ENCODE results near the gene KRT28. TPM values are rescaled to one million over a fixed set of nuclear protein-coding genes. Genes with fewer than 3 reads are reported as not detected.

The KRT28 gene
- total and polyA plus RNA-seq, 2 experiments from 2014 or later: not detected

DNA sequence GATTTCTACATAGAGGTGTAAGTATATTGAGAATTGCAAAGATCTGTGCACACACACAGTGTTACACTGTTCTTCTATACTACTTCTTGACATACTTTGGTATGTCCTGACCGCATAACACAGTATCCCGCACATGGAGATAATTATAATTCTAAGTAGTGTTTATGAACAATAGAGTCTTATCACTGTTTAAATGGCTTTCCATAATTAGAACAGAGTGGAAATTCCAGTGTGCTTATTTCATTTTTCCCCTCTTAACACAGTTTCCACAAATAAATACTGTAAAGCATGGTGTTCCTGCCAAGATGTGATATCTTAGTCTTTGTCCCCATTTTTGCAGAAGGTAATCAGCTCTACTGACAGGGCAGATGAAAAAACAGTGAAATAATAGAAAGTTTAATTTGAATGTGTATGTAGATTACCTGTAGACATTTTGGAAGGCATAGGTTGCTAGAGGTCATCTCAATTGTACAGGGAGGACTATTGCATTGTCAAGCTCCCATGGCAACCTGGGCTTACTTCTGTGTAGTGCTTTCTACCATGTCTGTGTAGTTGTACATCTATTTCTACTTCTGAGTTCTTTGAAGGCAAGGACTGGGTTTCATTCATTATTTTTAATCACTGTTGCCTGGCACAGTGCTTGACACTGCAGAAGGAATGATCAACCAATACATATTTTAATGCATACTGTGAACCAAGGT lies 10.1 kb upstream of the KRT28 start:
- no peak overlapping the region for H2AFZ ChIP-seq
- H3K9me3 Mint-ChIP-seq: 0 out of 3 replicates have a peak, but pooled peaks cover 4% of the 10 kb centered on the region
- no peaks in the 10 kb centered on the region for H3K36me3 ChIP-seq (ENCODE audit: insufficient read depth)
- H3F3A ChIP-seq (replicated peaks; ENCODE audit: low read depth): no peaks in the 10 kb centered on the region
- H3K27me3 Mint-ChIP-seq (ENCODE audit: insufficient read depth, low read depth, poor library complexity): no peaks in the 10 kb centered on the region
- no peak overlapping the region for H3K27ac ChIP-seq (ENCODE audit: low read depth)
- ATAC-seq (no peak), DNase-seq (ENCODE audit: low spot score) (no peak)
- H3K4me2 ChIP-seq: no peak overlapping the region
- H3K27me3 ChIP-seq (ENCODE audit: insufficient read depth): peaks cover 30% of the 10 kb centered on the region; the same call in 1 of the 2 replicates
- no peak overlapping the region for H3K27ac Mint-ChIP-seq
- H3K9me2 ChIP-seq (ENCODE audit: insufficient read depth): no peaks in the 10 kb centered on the region
- no peaks in the 10 kb centered on the region for H3K4me1 ChIP-seq (ENCODE audit: insufficient read depth)
- H3K79me2 ChIP-seq (replicated peaks; ENCODE audit: insufficient read depth): no peaks in the 10 kb centered on the region
- no peaks in the 10 kb centered on the region for H4K20me1 ChIP-seq (replicated peaks; ENCODE audit: insufficient read depth)
- TF ChIP-seq, protein P1, sequence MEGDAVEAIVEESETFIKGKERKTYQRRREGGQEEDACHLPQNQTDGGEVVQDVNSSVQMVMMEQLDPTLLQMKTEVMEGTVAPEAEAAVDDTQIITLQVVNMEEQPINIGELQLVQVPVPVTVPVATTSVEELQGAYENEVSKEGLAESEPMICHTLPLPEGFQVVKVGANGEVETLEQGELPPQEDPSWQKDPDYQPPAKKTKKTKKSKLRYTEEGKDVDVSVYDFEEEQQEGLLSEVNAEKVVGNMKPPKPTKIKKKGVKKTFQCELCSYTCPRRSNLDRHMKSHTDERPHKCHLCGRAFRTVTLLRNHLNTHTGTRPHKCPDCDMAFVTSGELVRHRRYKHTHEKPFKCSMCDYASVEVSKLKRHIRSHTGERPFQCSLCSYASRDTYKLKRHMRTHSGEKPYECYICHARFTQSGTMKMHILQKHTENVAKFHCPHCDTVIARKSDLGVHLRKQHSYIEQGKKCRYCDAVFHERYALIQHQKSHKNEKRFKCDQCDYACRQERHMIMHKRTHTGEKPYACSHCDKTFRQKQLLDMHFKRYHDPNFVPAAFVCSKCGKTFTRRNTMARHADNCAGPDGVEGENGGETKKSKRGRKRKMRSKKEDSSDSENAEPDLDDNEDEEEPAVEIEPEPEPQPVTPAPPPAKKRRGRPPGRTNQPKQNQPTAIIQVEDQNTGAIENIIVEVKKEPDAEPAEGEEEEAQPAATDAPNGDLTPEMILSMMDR (conservative IDR thresholded peaks at IDR 0.05; ENCODE audit: low read depth in 2 of 2): no peak
- TF ChIP-seq CREB1 (CRISPR knock-in tag; IDR thresholded peaks at IDR 0.05; ENCODE audit: low read depth): no peak
- TF ChIP-seq, protein P2, sequence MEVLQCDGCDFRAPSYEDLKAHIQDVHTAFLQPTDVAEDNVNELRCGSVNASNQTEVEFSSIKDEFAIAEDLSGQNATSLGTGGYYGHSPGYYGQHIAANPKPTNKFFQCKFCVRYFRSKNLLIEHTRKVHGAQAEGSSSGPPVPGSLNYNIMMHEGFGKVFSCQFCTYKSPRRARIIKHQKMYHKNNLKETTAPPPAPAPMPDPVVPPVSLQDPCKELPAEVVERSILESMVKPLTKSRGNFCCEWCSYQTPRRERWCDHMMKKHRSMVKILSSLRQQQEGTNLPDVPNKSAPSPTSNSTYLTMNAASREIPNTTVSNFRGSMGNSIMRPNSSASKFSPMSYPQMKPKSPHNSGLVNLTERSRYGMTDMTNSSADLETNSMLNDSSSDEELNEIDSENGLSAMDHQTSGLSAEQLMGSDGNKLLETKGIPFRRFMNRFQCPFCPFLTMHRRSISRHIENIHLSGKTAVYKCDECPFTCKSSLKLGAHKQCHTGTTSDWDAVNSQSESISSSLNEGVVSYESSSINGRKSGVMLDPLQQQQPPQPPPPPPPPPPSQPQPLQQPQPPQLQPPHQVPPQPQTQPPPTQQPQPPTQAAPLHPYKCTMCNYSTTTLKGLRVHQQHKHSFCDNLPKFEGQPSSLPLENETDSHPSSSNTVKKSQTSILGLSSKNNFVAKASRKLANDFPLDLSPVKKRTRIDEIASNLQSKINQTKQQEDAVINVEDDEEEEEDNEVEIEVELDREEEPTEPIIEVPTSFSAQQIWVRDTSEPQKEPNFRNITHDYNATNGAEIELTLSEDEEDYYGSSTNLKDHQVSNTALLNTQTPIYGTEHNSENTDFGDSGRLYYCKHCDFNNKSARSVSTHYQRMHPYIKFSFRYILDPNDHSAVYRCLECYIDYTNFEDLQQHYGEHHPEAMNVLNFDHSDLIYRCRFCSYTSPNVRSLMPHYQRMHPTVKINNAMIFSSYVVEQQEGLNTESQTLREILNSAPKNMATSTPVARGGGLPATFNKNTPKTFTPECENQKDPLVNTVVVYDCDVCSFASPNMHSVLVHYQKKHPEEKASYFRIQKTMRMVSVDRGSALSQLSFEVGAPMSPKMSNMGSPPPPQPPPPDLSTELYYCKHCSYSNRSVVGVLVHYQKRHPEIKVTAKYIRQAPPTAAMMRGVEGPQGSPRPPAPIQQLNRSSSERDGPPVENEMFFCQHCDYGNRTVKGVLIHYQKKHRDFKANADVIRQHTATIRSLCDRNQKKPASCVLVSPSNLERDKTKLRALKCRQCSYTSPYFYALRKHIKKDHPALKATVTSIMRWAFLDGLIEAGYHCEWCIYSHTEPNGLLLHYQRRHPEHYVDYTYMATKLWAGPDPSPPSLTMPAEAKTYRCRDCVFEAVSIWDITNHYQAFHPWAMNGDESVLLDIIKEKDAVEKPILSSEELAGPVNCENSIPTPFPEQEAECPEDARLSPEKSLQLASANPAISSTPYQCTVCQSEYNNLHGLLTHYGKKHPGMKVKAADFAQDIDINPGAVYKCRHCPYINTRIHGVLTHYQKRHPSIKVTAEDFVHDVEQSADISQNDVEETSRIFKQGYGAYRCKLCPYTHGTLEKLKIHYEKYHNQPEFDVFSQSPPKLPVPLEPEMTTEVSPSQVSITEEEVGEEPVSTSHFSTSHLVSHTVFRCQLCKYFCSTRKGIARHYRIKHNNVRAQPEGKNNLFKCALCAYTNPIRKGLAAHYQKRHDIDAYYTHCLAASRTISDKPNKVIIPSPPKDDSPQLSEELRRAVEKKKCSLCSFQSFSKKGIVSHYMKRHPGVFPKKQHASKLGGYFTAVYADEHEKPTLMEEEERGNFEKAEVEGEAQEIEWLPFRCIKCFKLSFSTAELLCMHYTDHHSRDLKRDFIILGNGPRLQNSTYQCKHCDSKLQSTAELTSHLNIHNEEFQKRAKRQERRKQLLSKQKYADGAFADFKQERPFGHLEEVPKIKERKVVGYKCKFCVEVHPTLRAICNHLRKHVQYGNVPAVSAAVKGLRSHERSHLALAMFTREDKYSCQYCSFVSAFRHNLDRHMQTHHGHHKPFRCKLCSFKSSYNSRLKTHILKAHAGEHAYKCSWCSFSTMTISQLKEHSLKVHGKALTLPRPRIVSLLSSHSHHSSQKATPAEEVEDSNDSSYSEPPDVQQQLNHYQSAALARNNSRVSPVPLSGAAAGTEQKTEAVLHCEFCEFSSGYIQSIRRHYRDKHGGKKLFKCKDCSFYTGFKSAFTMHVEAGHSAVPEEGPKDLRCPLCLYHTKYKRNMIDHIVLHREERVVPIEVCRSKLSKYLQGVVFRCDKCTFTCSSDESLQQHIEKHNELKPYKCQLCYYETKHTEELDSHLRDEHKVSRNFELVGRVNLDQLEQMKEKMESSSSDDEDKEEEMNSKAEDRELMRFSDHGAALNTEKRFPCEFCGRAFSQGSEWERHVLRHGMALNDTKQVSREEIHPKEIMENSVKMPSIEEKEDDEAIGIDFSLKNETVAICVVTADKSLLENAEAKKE (CRISPR knock-in tag; IDR thresholded peaks at IDR 0.05): no peak
- TF ChIP-seq, protein P3, sequence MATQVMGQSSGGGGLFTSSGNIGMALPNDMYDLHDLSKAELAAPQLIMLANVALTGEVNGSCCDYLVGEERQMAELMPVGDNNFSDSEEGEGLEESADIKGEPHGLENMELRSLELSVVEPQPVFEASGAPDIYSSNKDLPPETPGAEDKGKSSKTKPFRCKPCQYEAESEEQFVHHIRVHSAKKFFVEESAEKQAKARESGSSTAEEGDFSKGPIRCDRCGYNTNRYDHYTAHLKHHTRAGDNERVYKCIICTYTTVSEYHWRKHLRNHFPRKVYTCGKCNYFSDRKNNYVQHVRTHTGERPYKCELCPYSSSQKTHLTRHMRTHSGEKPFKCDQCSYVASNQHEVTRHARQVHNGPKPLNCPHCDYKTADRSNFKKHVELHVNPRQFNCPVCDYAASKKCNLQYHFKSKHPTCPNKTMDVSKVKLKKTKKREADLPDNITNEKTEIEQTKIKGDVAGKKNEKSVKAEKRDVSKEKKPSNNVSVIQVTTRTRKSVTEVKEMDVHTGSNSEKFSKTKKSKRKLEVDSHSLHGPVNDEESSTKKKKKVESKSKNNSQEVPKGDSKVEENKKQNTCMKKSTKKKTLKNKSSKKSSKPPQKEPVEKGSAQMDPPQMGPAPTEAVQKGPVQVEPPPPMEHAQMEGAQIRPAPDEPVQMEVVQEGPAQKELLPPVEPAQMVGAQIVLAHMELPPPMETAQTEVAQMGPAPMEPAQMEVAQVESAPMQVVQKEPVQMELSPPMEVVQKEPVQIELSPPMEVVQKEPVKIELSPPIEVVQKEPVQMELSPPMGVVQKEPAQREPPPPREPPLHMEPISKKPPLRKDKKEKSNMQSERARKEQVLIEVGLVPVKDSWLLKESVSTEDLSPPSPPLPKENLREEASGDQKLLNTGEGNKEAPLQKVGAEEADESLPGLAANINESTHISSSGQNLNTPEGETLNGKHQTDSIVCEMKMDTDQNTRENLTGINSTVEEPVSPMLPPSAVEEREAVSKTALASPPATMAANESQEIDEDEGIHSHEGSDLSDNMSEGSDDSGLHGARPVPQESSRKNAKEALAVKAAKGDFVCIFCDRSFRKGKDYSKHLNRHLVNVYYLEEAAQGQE (IDR thresholded peaks at IDR 0.05; ENCODE audit: unreplicated experiment): no peak
- no peak for TF ChIP-seq ZNF331 (CRISPR knock-in tag; IDR thresholded peaks at IDR 0.05; ENCODE audit: low read depth)
- no peak overlapping the region for H3K4me3 ChIP-seq
- no peaks in the 10 kb centered on the region for H3K36me3 Mint-ChIP-seq (ENCODE audit: low read depth)
- H3K4me1 Mint-ChIP-seq: no peaks in the 10 kb centered on the region
- no peak overlapping the region for H3K4me3 Mint-ChIP-seq

Measured in GM23338 (cell line).